AG09319 (cell line): ENCODE measurements around the gene ZBTB16.

Experiments
- DNase-seq: peaks from one replicate; pipeline ENCODE4 v3.0.0-alpha.2; 2010; ENCODE audit warnings: low read depth; ENCODE audit errors: extremely low read depth
- CTCF ChIP-seq: IDR thresholded peaks from 2 replicates; pipeline ENCODE4 v1.5.1; 2011; ENCODE audit warnings: low read depth, mild to moderate bottlenecking, inconsistent platforms, low read length, moderate library complexity

ZBTB16 gene

GRCh38 chr11:114273890-114274635, 214.6 kb downstream of the ZBTB16 start:
- no peak for TF ChIP-seq CTCF
- no peak for DNase-seq

- DNase-seq = no peak
- no peak for TF ChIP-seq CTCF
Measured at GRCh38 chr11:114274637-114275036, 215.1 kb downstream of the ZBTB16 start.

- TF ChIP-seq CTCF = no peak
- DNase-seq = no peak
Measured at GRCh38 chr11:114275280-114275679, 215.8 kb downstream of the ZBTB16 start.

GRCh38 chr11:114276077-114276476, 216.6 kb downstream of the ZBTB16 start:
- no peak for DNase-seq
- no peak for TF ChIP-seq CTCF

- no peak for DNase-seq
- TF ChIP-seq CTCF = no peak
Measured at GRCh38 chr11:114277637-114278341, 218.3 kb downstream of the ZBTB16 start.

GRCh38 chr11:114278342-114279065, 219.0 kb downstream of the ZBTB16 start:
- TF ChIP-seq CTCF = no peak
- DNase-seq = no peak
